ENCODE results near the gene RGS17. TPM values are rescaled to one million over a fixed set of nuclear protein-coding genes. Genes with fewer than 3 reads are reported as not detected.

The RGS17 gene
- total RNA-seq, 1 donor from 2014 or later, result 6.7 TPM

GRCh38 chr6:153084393-153084792 is 46.7 kb downstream of the RGS17 start:
- DNase-seq (ENCODE audit: low spot score), result no peak

GRCh38 chr6:153083869-153084268 is 47.2 kb downstream of the RGS17 start:
- DNase-seq (ENCODE audit: low spot score), result no peak

- DNase-seq (ENCODE audit: low spot score), result no peak
These were observed 49.2 kb downstream of the RGS17 start for GRCh38 chr6:153081914-153082313.

GRCh38 chr6:153076431-153076830 is 54.7 kb downstream of the RGS17 start:
- no peak for DNase-seq (ENCODE audit: low spot score)

- peak; percentile 35 for DNase-seq (ENCODE audit: low spot score)
These were observed 56.3 kb downstream of the RGS17 start for GRCh38 chr6:153074761-153075160.

GRCh38 chr6:153073841-153074240 is 57.2 kb downstream of the RGS17 start:
- DNase-seq (ENCODE audit: low spot score), result no peak

- DNase-seq (ENCODE audit: low spot score), result no peak
These were observed 60.3 kb downstream of the RGS17 start for GRCh38 chr6:153070756-153071155.

GRCh38 chr6:153069897-153070296 is 61.2 kb downstream of the RGS17 start:
- DNase-seq (ENCODE audit: low spot score), result no peak

- DNase-seq (ENCODE audit: low spot score), result no peak
These were observed 65.9 kb downstream of the RGS17 start for GRCh38 chr6:153065222-153065621.

GRCh38 chr6:153063936-153064335 is 67.1 kb downstream of the RGS17 start:
- DNase-seq (ENCODE audit: low spot score), result no peak

GRCh38 chr6:153062516-153062915 is 68.6 kb downstream of the RGS17 start:
- DNase-seq (ENCODE audit: low spot score), result no peak

GRCh38 chr6:153059757-153060156 is 71.3 kb downstream of the RGS17 start:
- DNase-seq (ENCODE audit: low spot score), result no peak

- DNase-seq (ENCODE audit: low spot score), result no peak
These were observed 71.8 kb downstream of the RGS17 start for GRCh38 chr6:153059311-153059710.

GRCh38 chr6:153058909-153059308 is 72.2 kb downstream of the RGS17 start:
- DNase-seq (ENCODE audit: low spot score), result no peak

GRCh38 chr6:153058291-153058690 is 72.8 kb downstream of the RGS17 start:
- DNase-seq (ENCODE audit: low spot score), result no peak

- no peak for DNase-seq (ENCODE audit: low spot score)
These were observed 74.8 kb downstream of the RGS17 start for GRCh38 chr6:153056308-153056707.

- DNase-seq (ENCODE audit: low spot score), result no peak
These were observed 79.3 kb downstream of the RGS17 start for GRCh38 chr6:153051801-153052200.

GRCh38 chr6:153048631-153049030 is 82.5 kb downstream of the RGS17 start:
- no peak for DNase-seq (ENCODE audit: low spot score)

- DNase-seq (ENCODE audit: low spot score), result no peak
These were observed 83.7 kb downstream of the RGS17 start for GRCh38 chr6:153047386-153047785.

GRCh38 chr6:153045271-153045670 is 85.8 kb downstream of the RGS17 start:
- no peak for DNase-seq (ENCODE audit: low spot score)

GRCh38 chr6:153044295-153044694 is 86.8 kb downstream of the RGS17 start:
- no peak for DNase-seq (ENCODE audit: low spot score)

GRCh38 chr6:153043719-153044118 is 87.4 kb downstream of the RGS17 start:
- DNase-seq (ENCODE audit: low spot score), result no peak

- DNase-seq (ENCODE audit: low spot score), result no peak
These were observed 92.6 kb downstream of the RGS17 start for GRCh38 chr6:153038378-153039057.

- DNase-seq (ENCODE audit: low spot score), result no peak
These were observed 96.9 kb downstream of the RGS17 start for GRCh38 chr6:153034139-153034538.
